ENCODE results near the gene NTN1. TPM values are rescaled to one million over a fixed set of nuclear protein-coding genes. Genes with fewer than 3 reads are reported as not detected.

NTN1 gene
- polyA plus RNA-seq, 1 donor from 2014 or later = 16.2 TPM

GRCh38 chr17:9203771-9204425 lies 182.6 kb downstream of the NTN1 start:
- Histone ChIP-seq H3K27me3 (ENCODE audit: insufficient read depth, low read depth, low read length) (no peaks in the 10 kb centered on the region), H3K4me3 (ENCODE audit: low read length) (no peak overlapping the region), H3K27ac (ENCODE audit: low read length) (no peak overlapping the region), H3K79me2 (replicated peaks; ENCODE audit: insufficient read depth, low read length) (no peaks in the 10 kb centered on the region), H4K20me1 (ENCODE audit: insufficient read depth) (no peaks in the 10 kb centered on the region), H3K9me3 (ENCODE audit: low read length) (no peaks in the 10 kb centered on the region), H3F3A (ENCODE audit: insufficient read depth, low read length, poor library complexity, severe bottlenecking) (no peaks in the 10 kb centered on the region), H2AFZ (ENCODE audit: low read depth, low read length) (no peak overlapping the region), H3K36me3 (ENCODE audit: insufficient read depth, low read length) (no peaks in the 10 kb centered on the region), H3K4me2 (ENCODE audit: low read length) (no peak overlapping the region), H3K9ac (ENCODE audit: low read length) (no peak overlapping the region), H3K9me2 (ENCODE audit: insufficient read depth, low read length) (no peaks in the 10 kb centered on the region)
- TF ChIP-seq, protein P1, sequence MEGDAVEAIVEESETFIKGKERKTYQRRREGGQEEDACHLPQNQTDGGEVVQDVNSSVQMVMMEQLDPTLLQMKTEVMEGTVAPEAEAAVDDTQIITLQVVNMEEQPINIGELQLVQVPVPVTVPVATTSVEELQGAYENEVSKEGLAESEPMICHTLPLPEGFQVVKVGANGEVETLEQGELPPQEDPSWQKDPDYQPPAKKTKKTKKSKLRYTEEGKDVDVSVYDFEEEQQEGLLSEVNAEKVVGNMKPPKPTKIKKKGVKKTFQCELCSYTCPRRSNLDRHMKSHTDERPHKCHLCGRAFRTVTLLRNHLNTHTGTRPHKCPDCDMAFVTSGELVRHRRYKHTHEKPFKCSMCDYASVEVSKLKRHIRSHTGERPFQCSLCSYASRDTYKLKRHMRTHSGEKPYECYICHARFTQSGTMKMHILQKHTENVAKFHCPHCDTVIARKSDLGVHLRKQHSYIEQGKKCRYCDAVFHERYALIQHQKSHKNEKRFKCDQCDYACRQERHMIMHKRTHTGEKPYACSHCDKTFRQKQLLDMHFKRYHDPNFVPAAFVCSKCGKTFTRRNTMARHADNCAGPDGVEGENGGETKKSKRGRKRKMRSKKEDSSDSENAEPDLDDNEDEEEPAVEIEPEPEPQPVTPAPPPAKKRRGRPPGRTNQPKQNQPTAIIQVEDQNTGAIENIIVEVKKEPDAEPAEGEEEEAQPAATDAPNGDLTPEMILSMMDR (IDR thresholded peaks at IDR 0.05; ENCODE audit: poor library complexity, severe bottlenecking) = no peak
- TF ChIP-seq SMC3 (conservative IDR thresholded peaks at IDR 0.05; ENCODE audit: poor library complexity) (no peak), EZH2 (IDR thresholded peaks at IDR 0.05; ENCODE audit: borderline replicate concordance, insufficient read depth, low read length, poor library complexity, severe bottlenecking) (no peak), MXI1 (conservative IDR thresholded peaks at IDR 0.05; ENCODE audit: poor library complexity, severe bottlenecking) (no peak), POLR2AphosphoS5 (IDR thresholded peaks at IDR 0.05) (no peak), RAD21 (conservative IDR thresholded peaks at IDR 0.05) (no peak), EP300 (conservative IDR thresholded peaks at IDR 0.05; ENCODE audit: poor library complexity, severe bottlenecking) (no peak), TAF1 (IDR thresholded peaks at IDR 0.05; ENCODE audit: low read depth) (no peak)
- TF ChIP-seq, protein P2, sequence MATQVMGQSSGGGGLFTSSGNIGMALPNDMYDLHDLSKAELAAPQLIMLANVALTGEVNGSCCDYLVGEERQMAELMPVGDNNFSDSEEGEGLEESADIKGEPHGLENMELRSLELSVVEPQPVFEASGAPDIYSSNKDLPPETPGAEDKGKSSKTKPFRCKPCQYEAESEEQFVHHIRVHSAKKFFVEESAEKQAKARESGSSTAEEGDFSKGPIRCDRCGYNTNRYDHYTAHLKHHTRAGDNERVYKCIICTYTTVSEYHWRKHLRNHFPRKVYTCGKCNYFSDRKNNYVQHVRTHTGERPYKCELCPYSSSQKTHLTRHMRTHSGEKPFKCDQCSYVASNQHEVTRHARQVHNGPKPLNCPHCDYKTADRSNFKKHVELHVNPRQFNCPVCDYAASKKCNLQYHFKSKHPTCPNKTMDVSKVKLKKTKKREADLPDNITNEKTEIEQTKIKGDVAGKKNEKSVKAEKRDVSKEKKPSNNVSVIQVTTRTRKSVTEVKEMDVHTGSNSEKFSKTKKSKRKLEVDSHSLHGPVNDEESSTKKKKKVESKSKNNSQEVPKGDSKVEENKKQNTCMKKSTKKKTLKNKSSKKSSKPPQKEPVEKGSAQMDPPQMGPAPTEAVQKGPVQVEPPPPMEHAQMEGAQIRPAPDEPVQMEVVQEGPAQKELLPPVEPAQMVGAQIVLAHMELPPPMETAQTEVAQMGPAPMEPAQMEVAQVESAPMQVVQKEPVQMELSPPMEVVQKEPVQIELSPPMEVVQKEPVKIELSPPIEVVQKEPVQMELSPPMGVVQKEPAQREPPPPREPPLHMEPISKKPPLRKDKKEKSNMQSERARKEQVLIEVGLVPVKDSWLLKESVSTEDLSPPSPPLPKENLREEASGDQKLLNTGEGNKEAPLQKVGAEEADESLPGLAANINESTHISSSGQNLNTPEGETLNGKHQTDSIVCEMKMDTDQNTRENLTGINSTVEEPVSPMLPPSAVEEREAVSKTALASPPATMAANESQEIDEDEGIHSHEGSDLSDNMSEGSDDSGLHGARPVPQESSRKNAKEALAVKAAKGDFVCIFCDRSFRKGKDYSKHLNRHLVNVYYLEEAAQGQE (IDR thresholded peaks at IDR 0.05; ENCODE audit: borderline replicate concordance) = no peak

GRCh38 chr17:9204637-9205329 lies 183.5 kb downstream of the NTN1 start:
- H2AFZ ChIP-seq (ENCODE audit: low read depth, low read length) = no peak overlapping the region
- H3K9ac ChIP-seq (ENCODE audit: low read length) = no peak overlapping the region
- no peaks in the 10 kb centered on the region for H3K9me2 ChIP-seq (ENCODE audit: insufficient read depth, low read length)
- no peaks in the 10 kb centered on the region for H4K20me1 ChIP-seq (ENCODE audit: insufficient read depth)
- no peaks in the 10 kb centered on the region for H3F3A ChIP-seq (ENCODE audit: insufficient read depth, low read length, poor library complexity, severe bottlenecking)
- TF ChIP-seq TAF1 (IDR thresholded peaks at IDR 0.05; ENCODE audit: low read depth) (no peak), SMC3 (conservative IDR thresholded peaks at IDR 0.05; ENCODE audit: poor library complexity) (no peak), POLR2AphosphoS5 (IDR thresholded peaks at IDR 0.05) (no peak), EZH2 (IDR thresholded peaks at IDR 0.05; ENCODE audit: borderline replicate concordance, insufficient read depth, low read length, poor library complexity, severe bottlenecking) (no peak), MXI1 (conservative IDR thresholded peaks at IDR 0.05; ENCODE audit: poor library complexity, severe bottlenecking) (no peak), EP300 (conservative IDR thresholded peaks at IDR 0.05; ENCODE audit: poor library complexity, severe bottlenecking) (no peak), RAD21 (conservative IDR thresholded peaks at IDR 0.05) (no peak)
- TF ChIP-seq, protein P2 (IDR thresholded peaks at IDR 0.05; ENCODE audit: borderline replicate concordance) = no peak
- TF ChIP-seq, protein P1 (IDR thresholded peaks at IDR 0.05; ENCODE audit: poor library complexity, severe bottlenecking) = no peak
- no peak overlapping the region for H3K4me2 ChIP-seq (ENCODE audit: low read length)
- no peaks in the 10 kb centered on the region for H3K27me3 ChIP-seq (ENCODE audit: insufficient read depth, low read depth, low read length)
- no peak overlapping the region for H3K4me3 ChIP-seq (ENCODE audit: low read length)
- H3K27ac ChIP-seq (ENCODE audit: low read length) = no peak overlapping the region
- no peaks in the 10 kb centered on the region for H3K36me3 ChIP-seq (ENCODE audit: insufficient read depth, low read length)
- no peaks in the 10 kb centered on the region for H3K9me3 ChIP-seq (ENCODE audit: low read length)
- H3K79me2 ChIP-seq (replicated peaks; ENCODE audit: insufficient read depth, low read length) = no peaks in the 10 kb centered on the region

All from neural cell (in vitro differentiated cells).